Calu3 (cell line): ENCODE results near the gene INO80C. TPM values are rescaled to one million over a fixed set of nuclear protein-coding genes. Genes with fewer than 3 reads are reported as not detected.

ENCODE experiments used
- BruUV-seq: library from RNA; stranded (reverse); fragments of 400-500 nt; replicated peaks from 2 replicates; lab custom pipeline; 2021; lab: Mats Ljungman, UMichigan
- CTCF ChIA-PET: fragments of 300-600 bp; sonication (Branson Sonifier 250); formaldehyde crosslinking; loops from one replicate; lab custom pipeline; 2022; ENCODE audit warnings: antibody characterized with exemption; lab: Charles Lee
- DNase-seq: peaks from one replicate; pipeline ENCODE4 v3.0.0; 2022
- H3K27ac Mint-ChIP-seq: one replicate; pipeline ENCODE4 v1.8.0; 2022; ENCODE audit warnings: mixed read lengths; ENCODE audit not compliant: unreplicated experiment
- H3K27me3 Mint-ChIP-seq: one replicate; pipeline ENCODE4 v1.8.0; 2022; ENCODE audit warnings: mixed read lengths; ENCODE audit not compliant: unreplicated experiment
- H3K36me3 Mint-ChIP-seq: one replicate; pipeline ENCODE4 v1.8.0; 2022; ENCODE audit warnings: mild to moderate bottlenecking, moderate library complexity, mixed read lengths; ENCODE audit not compliant: insufficient read depth, unreplicated experiment
- H3K4me1 Mint-ChIP-seq: one replicate; pipeline ENCODE4 v1.8.0; 2022; ENCODE audit warnings: mild to moderate bottlenecking, low read depth, mixed read lengths; ENCODE audit not compliant: unreplicated experiment
- H3K4me3 Mint-ChIP-seq: one replicate; pipeline ENCODE4 v1.8.0; 2022; ENCODE audit warnings: mild to moderate bottlenecking, low read depth, moderate library complexity, mixed read lengths; ENCODE audit not compliant: unreplicated experiment
- H3K9me3 Mint-ChIP-seq: one replicate; pipeline ENCODE4 v1.8.0; 2022; ENCODE audit warnings: low read depth, mixed read lengths; ENCODE audit not compliant: unreplicated experiment
- CTCF ChIP-seq: fragments of 200-600 bp; IDR thresholded peaks from one replicate; pipeline ENCODE4 v1.8.0; 2022; ENCODE audit warnings: antibody characterized with exemption; ENCODE audit not compliant: unreplicated experiment
- intact Hi-C: fragments of 100-400 bp; cut with micrococcal nuclease; formaldehyde crosslinking; loops from one replicate; pipeline ENCODE4 v1.10.0; 2022; ENCODE audit not compliant: unreplicated experiment
- total RNA-seq: library from RNA; stranded (reverse); gene quantifications from 2 replicates; pipeline ENCODE4 v1.2.3, GENCODE V29; 2022

Gene INO80C
- total RNA-seq, 1 experiment from 2014 or later = 27.0 TPM

DNA sequence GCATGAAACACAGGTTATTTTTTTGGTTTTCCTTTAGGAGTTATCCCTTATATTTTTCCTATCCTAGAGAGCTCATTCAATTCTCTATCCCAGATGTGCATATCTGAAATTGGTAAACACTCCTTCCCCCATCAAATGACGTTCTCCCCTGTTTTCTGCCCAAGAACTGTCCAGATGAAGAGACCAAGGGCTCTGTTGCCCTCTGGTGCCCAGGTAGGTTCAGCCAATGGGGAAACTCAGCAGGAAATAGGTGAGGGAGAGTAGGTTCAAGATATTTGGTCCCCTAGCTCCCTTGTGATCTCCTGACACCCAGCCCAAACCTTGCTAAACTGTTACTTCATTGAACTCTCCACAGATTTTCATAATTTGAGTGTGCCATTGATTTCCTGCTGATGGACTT, 14.1 kb upstream of the INO80C start:
- Mint-ChIP-seq H3K4me1 (peaks cover 40% of the 10 kb centered on the region), H3K27ac (peak overlapping the region; percentile 57), H3K36me3 (no peaks in the 10 kb centered on the region), H3K9me3 (peaks cover 2% of the 10 kb centered on the region), H3K4me3 (no peak overlapping the region), H3K27me3 (no peaks in the 10 kb centered on the region)
- intact Hi-C loops = loop anchor here (2.0 to 5.0 kb wide), 2 partner anchors 70 to 103 kb away; partner anchors contain the start of gene GALNT1
- CTCF ChIA-PET = interaction anchor here (0.9 to 1.4 kb wide), 2 partner anchors 33 to 125 kb away, joined by 4 to 5 read pairs; no protein-coding TSS in a partner anchor
- no TSS peak for BruUV-seq
- no peak for DNase-seq
- no peak for TF ChIP-seq CTCF

GRCh38 chr18:35511428-35511827, 13.7 kb upstream of the INO80C start:
- no peaks in the 10 kb centered on the region for H3K36me3 Mint-ChIP-seq
- BruUV-seq = no TSS peak
- peaks cover 2% of the 10 kb centered on the region for H3K9me3 Mint-ChIP-seq
- H3K27me3 Mint-ChIP-seq = no peaks in the 10 kb centered on the region
- H3K4me3 Mint-ChIP-seq = no peak overlapping the region
- peak overlapping the region; percentile 57 for H3K27ac Mint-ChIP-seq
- no peak for DNase-seq
- peaks cover 40% of the 10 kb centered on the region for H3K4me1 Mint-ChIP-seq
- intact Hi-C loops = loop anchor here (5.0 kb wide), 1 partner anchor 71 kb away; the partner anchor contains the start of gene GALNT1
- TF ChIP-seq CTCF = no peak
- CTCF ChIA-PET = interaction anchor here (0.9 kb wide), 1 partner anchor 125 kb away, joined by 5 read pairs; no protein-coding TSS in a partner anchor

DNA sequence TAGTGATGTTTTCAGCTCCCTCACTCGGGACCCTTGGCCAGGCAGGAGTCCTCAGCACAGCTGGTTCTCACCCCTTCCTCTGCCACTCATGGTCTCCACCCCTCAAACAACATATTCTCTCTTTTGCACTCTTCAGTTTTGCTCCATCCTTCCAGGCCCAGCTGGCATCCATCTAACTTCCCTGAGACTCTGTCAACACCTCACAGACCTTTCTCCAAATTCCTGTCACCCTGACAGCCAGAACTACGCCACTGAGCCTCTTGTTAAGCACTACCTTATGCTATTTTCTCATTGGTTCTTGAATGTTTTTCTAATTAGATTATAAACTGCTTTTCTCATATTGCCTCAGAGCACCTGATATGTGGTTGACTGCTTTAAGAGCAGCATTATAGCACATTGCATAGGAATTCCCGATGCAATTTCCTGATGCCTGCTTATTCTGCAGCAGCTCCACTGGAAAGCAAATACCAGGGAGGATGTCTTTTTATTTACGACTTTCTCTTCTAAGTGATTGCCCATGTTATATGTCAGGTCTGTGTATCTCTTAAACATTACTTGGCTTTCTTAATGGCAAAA, 12.4 kb upstream of the INO80C start:
- no peak for TF ChIP-seq CTCF
- CTCF ChIA-PET = no interaction called here
- no TSS peak for BruUV-seq

GRCh38 chr18:35508746-35509338, 11.1 kb upstream of the INO80C start:
- Mint-ChIP-seq H3K9me3 (peaks cover 2% of the 10 kb centered on the region), H3K4me3 (no peak overlapping the region), H3K27me3 (no peaks in the 10 kb centered on the region), H3K36me3 (no peaks in the 10 kb centered on the region), H3K4me1 (peaks cover 24% of the 10 kb centered on the region), H3K27ac (no peak overlapping the region)
- BruUV-seq = no TSS peak
- intact Hi-C loops = no loop called here
- CTCF ChIA-PET = interaction anchor here (1.1 kb wide), 1 partner anchor 30 kb away, joined by 4 read pairs; no protein-coding TSS in a partner anchor
- TF ChIP-seq CTCF = no peak
- no peak for DNase-seq

More for the DNA sequence above, 12.4 kb upstream of the INO80C start:
- DNase-seq = no peak
- no peaks in the 10 kb centered on the region for H3K27me3 Mint-ChIP-seq
- H3K27ac Mint-ChIP-seq = no peak overlapping the region
- intact Hi-C loops = loop anchor here (5.0 kb wide), 1 partner anchor 72 kb away; the partner anchor contains the start of gene GALNT1
- peaks cover 32% of the 10 kb centered on the region for H3K4me1 Mint-ChIP-seq
- no peak overlapping the region for H3K4me3 Mint-ChIP-seq
- peaks cover 2% of the 10 kb centered on the region for H3K9me3 Mint-ChIP-seq
- H3K36me3 Mint-ChIP-seq = no peaks in the 10 kb centered on the region
